Activated gamma-delta T cell treated with Interleukin-2 at 50 U/mL for 16 hours (primary cell): ENCODE data around the gene MED28.
"Not testable (repeated sequence)": the region's sequence is repeated elsewhere in the genome, so short reads cannot be mapped to it uniquely, and the experiment has no call there.

Experiments used
- DNase-seq: peaks from one replicate; pipeline ENCODE4 v3.0.0-alpha.2; 2020

MED28 gene

GRCh38 chr4:17619416-17620105, 5.1 kb downstream of the MED28 start:
- no peak for DNase-seq

GRCh38 chr4:17623451-17624001, 9.1 kb downstream of the MED28 start:
- DNase-seq: no peak

GRCh38 chr4:17624821-17625220, 10.4 kb downstream of the MED28 start:
- DNase-seq: no peak

GRCh38 chr4:17630228-17630627, 15.8 kb downstream of the MED28 start:
- no peak for DNase-seq

- DNase-seq: no peak
Measured at GRCh38 chr4:17633600-17633999, 19.2 kb downstream of the MED28 start.

- DNase-seq: no peak
Measured at GRCh38 chr4:17635056-17635455, 20.6 kb downstream of the MED28 start.

- no peak for DNase-seq
Measured at GRCh38 chr4:17636341-17636695, 21.9 kb downstream of the MED28 start.

GRCh38 chr4:17636696-17637622, 22.5 kb downstream of the MED28 start:
- DNase-seq: peak; percentile 64

GRCh38 chr4:17639136-17639535, 24.7 kb downstream of the MED28 start:
- no peak for DNase-seq

GRCh38 chr4:17642398-17642783, 27.9 kb downstream of the MED28 start:
- no peak for DNase-seq

- no peak for DNase-seq
Measured at GRCh38 chr4:17646693-17647092, 32.3 kb downstream of the MED28 start.

- no peak for DNase-seq
Measured at GRCh38 chr4:17647176-17647806, 32.9 kb downstream of the MED28 start.

- DNase-seq: no peak
Measured at GRCh38 chr4:17647927-17648326, 33.5 kb downstream of the MED28 start.

- no peak for DNase-seq
Measured at GRCh38 chr4:17650406-17650805, 36.0 kb downstream of the MED28 start.

- no peak for DNase-seq
Measured at GRCh38 chr4:17654701-17655100, 40.3 kb downstream of the MED28 start.

GRCh38 chr4:17657090-17657489, 42.6 kb downstream of the MED28 start:
- no peak for DNase-seq

- DNase-seq: no peak
Measured at GRCh38 chr4:17657849-17658248, 43.4 kb downstream of the MED28 start.

- not testable (repeated sequence) for DNase-seq
Measured at GRCh38 chr4:17659196-17659595, 44.8 kb downstream of the MED28 start.

- no peak for DNase-seq
Measured at GRCh38 chr4:17662694-17663093, 48.3 kb downstream of the MED28 start.

GRCh38 chr4:17664755-17665154, 50.3 kb downstream of the MED28 start:
- DNase-seq: no peak

GRCh38 chr4:17665346-17665745, 50.9 kb downstream of the MED28 start:
- DNase-seq: no peak

- DNase-seq: no peak
Measured at GRCh38 chr4:17665852-17666251, 51.4 kb downstream of the MED28 start.

GRCh38 chr4:17667253-17667652, 52.8 kb downstream of the MED28 start:
- no peak for DNase-seq
